NCI-H82 (cell line): ENCODE data around the gene CRAMP1.
A peak's percentile ranks its signal among the peaks of the same experiment; 100 is the strongest.

ENCODE experiments used
- DNase-seq: peaks from one replicate; lab custom pipeline; 2025; lab: John Stamatoyannopoulos, UW

CRAMP1 gene

DNA sequence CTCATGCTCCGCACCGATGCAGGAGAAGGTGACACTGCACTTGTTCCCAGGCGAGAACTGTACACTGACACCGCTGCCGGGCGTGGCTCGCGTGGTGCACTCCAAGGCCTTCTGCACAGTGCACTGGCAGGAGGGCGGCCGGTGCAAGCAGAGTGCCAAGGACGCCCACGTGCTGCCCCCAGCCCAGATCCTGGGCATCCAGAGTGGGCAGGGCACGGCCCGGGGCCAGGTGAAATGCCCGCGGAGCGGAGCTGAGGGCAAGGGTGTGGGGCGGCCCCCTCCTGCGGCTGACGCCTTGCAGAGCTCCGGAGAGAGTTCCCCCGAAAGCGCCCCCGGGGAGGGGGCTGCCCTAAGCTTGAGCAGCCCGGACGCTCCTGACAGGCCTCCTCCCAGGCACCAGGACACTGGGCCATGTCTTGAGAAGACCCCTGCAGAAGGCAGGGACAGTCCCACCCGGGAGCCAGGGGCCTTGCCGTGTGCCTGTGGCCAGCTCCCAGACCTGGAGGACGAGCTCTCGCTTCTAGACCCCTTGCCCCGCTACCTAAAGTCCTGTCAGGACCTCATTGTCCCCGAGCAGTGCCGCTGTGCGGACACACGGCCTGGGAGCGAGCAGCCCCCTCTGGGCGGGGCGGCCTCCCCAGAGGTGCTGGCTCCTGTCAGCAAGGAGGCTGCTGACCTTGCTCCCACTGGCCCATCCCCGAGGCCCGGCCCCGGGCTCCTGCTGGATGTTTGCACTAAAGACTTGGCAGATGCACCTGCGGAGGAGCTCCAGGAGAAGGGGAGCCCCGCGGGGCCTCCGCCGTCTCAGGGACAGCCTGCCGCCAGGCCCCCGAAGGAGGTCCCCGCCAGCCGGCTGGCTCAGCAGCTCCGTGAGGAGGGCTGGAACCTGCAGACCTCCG, 44.0 kb downstream of the CRAMP1 start:
- no peak for DNase-seq

DNA sequence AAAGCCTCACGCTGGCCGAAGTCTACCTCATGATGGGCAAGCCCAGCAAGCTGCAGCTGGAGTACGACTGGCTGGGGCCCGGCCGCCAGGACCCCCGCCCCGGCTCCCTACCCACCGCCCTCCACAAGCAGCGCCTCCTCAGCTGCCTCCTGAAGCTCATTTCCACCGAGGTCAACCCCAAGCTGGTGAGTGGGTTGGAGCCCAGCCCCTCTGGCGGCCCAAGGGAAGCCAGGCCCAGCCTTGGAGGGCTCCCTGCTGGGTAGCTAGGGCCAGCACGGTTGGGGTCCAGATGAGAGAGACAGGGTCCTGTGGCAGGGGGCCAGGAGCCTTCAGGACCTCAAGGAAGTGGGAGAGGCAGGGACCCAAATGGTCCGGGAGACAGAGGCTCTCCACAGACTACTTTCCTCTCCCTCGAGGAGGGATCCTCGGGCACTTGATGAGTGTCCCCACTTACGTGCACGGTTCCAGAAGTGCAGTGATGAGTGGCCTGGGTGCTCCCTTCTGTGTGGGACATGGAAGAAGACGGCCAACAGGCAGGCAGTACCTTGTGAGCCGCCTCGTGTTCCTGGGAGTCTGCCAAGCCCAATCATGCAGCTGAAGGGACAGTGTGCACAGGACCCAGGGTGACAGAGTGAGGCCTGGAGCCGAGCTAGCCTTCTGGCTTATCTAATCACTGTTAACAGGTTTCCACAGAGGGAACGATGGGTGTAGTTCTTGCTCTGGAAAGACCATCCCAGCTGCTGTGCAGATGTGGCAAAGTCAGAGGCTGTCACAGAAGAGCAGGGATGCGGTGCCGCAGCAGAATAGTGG, 44.9 kb downstream of the CRAMP1 start:
- no peak for DNase-seq

DNA sequence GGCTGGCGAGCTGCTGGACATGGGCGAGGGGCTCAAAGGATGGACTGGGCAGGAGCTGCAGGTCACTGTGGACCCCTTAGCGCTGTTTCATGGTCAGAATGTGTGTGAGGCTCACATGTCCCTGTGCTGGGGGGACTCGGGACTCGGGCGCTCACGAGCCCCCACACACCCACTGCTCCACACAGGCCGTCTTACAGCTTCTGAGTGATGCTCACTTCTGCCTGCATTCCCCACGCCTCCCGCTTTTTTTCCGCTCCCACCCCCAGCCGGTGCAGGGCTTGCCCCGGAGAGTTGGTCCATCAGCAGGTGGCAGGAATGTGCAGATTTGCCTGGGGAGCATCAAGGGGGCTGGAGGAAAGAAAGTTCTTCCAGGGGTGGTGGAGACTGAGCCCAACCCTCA, 45.7 kb downstream of the CRAMP1 start:
- DNase-seq: no peak

DNA sequence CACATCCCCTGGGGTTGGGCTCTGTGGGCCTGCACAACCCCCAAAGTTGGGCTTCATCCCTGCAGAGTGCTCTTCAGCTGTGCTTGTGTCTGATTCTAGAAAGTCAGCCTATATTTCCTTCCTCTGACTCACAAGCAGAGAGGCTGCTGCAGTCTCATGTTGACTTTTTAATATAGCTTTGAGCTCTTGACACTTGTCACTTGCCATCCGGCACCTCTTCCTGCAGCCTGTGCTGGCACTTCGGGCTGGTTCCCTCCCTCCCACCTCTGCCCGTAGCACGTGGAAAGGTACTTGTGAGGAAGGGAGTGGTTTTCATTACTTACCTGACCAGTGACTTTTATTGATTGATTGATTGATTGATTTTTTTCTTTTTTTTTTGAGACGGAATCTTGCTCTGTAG, 46.9 kb downstream of the CRAMP1 start:
- no peak for DNase-seq

DNA sequence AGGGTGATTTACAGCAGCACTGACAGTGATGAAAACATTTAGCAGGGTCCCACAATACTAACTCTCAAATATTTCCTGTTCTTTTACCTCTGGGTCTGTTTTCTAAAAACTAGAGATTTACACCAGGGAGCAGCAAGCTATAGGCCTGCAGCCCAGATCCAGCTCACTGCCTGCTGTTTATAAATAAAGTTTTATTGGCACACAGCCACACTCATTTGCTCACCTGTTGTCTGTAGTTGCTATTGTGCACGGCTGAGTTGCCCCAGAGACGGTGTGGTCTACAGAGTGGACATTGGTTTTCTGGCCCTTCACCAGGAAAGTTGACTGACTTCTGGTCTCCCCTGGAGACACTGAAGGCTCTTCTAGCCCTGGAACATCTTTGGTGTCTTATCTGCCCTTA, 49.7 kb downstream of the CRAMP1 start:
- no peak for DNase-seq

DNA sequence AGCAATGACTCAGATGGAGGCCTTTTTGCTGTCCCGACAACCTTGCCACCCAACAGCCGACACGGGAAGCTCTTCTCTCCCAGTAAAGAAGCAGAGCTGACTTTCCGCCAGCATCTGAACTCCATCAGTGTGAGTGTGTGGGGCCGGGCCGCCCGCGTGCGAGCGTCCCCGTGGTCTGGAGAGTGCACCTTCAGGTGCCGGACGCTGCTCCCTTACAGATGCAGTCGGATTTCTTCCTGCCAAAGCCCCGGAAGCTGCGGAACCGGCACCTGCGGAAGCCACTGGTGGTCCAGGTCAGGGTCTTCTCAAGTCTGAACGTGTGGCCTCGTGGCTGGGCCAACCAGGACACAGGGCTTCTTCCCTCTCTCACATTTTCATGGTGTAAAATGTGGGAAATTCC, 50.4 kb downstream of the CRAMP1 start:
- DNase-seq: no peak

DNA sequence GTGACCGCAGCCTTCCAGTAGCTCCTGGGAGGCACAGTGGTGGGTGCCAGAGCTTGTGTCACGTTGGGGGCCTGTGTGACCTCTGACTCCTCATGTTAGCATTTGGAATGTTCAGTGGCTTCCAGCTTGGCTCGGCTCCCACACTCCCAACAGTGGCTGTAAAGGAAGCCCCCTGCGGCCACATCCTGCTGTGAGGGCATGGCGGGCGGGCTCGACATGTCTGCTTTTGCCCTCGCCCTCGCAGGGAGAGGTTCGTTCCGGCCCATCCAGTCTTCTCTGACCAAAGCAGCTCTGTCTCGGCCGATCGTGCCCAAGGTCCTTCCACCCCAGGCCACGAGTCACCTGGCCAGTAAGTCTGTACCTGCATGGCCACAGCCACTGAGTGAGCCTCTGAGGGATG, 53.7 kb downstream of the CRAMP1 start:
- no peak for DNase-seq

DNA sequence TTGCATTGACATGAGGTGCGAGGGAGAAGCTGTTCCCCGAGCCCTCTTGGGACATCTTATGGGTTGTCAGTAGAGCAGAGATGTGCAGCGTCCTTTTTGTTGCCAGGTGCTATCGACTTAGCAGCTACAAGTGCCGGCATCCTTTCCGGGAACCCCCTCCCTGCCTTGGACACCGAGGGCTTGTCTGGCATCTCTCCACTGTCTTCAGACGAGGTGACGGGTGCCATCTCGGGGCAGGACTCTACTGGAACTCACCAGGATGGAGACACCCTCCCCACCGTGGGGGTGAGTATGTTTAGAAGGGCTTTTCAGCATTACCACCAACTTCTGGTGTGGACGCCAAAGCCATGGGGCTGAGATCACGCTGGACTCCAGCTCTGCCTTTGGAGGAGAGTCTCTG, 54.2 kb downstream of the CRAMP1 start:
- no peak for DNase-seq

DNA sequence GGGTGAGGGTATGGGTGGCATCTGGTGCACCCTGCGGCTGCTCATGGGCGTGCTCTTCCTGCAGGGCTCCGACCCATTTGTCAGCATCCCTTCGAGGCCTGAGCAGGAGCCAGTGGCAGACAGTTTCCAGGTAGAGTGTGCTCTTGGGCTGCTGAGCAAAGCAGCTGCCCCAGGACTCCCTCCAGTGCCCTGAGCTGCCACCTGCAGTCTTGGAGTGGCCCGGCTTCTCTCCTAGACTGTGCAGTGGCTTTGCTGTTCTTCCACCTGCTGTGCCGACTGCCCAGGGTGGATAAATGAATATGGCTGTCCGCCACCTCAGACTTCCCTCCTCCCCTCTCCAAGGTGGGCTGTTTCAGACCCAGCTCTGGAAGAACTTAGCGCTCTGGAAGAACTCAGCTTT, 55.1 kb downstream of the CRAMP1 start:
- no peak for DNase-seq

DNA sequence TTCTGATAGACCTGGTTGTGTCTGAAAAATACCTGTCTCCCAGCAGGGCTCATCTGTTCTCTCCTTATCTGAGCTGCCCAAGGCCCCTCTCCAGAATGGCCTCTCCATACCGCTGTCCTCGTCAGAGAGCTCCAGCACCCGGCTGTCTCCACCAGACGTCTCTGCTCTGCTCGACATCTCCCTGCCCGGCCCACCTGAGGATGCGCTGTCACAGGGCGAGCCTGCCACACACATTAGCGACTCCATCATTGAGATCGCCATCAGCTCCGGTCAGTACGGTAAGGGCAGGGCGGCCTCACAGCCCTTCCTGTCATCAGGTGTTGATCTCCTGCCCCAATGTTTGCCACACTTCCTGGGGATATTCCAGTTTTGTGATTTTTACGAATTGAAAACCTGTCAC, 55.8 kb downstream of the CRAMP1 start:
- DNase-seq: no peak

DNA sequence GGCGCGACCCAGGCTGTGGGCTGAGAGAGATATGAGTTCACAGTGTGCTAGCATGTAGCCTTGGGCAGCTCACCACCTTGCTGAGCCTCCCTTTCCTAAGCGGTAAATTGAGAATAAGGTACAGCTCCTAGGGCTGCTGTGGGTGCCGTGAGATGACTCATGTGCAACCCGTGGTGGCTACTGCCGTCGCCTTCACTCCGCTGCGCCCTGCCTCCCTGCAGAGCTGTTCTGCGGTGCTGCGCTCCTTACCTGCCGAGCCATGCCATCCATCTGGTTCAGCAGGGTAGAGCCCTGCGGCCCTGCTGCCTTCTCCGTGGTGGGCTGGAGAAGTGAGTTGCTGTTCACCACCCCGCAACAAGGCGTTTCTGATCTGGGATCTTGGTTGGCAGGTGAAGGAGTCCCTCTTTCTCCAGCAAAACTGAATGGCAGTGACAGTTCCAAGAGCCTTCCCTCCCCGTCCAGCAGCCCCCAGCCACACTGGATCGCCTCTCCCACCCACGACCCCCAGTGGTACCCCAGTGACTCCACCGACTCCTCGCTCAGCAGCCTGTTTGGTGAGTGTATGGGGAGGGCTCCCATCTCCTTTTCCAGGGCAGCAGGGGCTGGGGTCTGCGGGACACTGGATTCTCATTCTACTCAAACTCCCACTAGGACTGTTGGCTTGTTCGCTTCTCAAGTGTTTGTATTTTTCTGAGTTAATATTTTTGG, 56.6 kb downstream of the CRAMP1 start:
- no peak for DNase-seq

DNA sequence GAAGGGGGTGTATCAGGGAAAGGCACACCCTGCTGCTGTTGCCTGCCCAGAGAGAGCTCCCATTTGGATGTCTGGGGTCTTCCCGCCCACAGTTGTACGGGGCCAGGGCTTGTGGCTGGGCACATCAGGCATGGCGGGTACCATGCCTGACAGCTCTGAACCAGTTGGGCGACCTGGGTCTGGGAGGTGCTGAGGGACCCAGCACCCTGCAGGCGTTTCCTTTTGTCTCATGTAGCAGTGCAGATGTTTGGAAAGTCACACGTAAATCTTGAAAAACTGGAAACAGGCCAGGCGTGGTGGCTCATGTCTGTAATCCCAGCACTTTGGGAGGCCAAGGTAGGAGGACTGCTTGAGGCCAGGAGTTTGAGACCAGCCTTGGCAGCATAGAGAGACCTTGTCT, 57.5 kb downstream of the CRAMP1 start:
- DNase-seq: no peak

DNA sequence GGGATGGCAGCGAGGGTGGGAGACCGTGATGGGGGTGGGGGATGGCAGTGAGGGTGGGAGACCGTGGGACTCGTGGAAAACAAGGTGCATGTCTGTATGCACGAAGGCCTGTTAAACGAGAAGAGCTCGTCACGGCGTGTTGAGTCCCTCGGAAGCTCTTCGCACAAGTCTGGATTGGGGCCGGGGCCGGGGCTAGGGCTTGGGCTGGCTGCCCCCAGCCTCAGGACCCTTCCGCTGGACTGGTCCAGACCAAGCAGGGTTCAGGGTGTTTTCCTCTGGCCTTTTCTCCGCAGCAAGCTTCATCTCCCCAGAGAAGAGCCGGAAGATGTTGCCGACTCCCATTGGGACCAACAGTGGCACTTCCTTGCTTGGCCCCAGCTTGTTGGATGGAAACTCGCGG, 58.2 kb downstream of the CRAMP1 start:
- DNase-seq: no peak

DNA sequence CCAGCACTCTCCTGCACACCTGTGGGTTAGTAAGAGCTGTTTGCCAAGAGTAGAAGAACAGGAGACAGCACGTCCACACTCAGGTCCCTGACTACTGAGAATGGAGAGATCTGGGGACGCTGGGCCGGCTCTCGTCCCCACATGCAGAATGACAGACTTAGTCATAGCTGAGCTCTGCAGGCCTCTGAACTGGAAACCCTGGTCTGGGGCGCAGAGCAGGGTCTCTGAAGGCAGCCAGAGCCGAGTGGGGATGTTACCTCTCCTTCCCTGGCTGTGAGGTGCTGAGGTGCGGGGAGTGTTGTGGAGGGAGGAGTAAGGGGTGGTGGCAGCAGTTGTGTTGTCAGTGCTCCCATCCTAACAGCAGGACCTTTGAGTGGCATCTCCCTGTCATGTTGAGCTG, 58.7 kb downstream of the CRAMP1 start:
- no peak for DNase-seq

DNA sequence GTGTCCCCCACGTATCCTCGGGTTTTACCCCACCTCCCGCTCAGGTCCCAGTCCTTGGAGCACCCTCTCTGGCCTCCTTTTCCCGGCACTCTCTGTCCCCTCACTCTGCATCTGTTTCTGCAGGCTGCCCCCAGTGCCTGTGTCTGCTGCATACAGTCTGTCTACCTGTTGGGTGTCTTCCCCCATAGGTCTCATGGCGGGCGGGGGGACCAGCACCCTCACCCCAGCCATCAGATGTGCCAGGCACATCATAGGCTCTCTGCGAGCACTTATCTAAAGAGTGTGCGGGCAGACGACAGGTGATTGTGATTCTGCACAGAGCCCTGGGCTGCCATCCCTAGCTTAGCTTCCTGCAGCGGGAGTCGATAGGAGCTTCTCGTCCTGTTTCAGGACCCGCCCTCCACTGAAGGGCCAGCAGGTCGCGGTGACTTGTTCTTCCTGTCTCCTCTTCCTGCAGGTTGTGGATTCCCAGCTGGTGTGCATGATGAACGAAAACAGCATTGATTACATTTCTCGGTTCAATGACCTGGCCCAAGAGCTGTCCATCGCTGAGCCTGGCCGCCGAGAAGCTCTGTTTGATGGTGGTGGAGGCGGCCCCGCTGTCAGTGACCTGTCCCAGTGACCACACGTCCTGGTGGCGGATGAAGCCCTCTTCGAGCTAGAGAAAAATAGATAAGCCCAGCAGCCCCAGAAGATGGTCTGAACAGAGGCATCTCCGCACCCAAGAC, 61.4 kb downstream of the CRAMP1 start:
- DNase-seq: no peak

DNA sequence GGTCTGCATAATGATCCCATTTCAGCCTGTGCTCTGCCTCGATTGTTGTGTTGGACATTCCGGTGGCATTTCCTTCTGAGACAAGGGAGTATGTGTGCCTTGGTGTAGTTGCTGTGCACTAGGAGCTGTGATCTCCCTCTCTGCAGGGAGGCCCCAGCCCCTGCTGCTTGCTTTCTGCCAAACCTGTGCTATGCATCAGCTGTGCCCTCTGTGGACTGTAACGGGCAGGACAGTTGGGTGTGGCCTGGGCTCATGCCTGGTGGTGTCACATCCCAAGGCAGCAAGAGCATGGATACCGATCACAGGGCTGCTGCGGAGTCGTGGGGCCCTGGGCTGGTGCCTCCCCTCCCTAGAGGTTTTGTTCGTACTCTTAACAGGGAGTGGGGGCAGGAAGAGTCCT, 62.1 kb downstream of the CRAMP1 start:
- no peak for DNase-seq

DNA sequence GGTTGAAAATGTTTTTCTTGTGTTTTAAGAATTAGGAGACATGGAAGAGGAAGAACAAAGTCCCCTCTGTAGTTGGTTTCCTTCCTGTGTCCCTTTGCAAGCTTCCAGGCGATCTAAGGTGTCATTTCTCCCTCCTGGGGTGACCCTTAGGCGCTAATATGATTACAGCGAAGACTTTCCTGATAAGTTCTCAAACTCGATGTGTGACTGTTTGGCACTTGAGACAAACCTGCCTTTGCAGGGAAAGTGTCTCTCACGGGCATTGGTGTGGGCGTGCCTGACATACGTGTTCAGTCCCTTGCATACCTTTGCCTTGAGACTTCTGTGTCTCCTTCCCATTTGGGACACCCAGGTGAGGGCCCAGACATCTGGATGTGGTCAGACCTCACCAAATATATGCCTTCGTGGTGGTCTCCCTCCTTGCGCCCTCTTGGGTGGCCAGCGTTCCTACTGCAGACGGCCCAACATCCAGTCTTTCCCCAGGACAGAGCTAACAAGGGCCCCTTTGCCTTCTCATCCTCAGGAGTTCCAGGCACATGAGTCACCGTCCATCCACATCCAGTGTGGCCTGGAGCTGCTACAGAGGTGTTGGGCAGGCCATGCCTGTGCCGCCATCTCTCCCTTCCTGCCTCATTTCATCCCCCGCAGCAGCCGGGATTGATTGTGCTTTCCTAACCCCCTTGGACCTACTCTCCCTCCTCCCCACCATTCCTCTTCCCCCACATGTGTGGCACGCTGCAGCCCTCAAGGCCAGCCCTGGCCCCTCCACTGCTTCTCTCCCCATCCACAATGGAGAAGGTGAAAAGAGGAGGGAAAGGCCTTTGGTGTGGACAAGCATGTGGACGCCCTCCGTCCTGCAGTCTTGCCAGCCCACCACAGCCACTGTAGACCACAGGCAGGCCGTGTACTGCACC, 62.8 kb downstream of the CRAMP1 start:
- DNase-seq: no peak

DNA sequence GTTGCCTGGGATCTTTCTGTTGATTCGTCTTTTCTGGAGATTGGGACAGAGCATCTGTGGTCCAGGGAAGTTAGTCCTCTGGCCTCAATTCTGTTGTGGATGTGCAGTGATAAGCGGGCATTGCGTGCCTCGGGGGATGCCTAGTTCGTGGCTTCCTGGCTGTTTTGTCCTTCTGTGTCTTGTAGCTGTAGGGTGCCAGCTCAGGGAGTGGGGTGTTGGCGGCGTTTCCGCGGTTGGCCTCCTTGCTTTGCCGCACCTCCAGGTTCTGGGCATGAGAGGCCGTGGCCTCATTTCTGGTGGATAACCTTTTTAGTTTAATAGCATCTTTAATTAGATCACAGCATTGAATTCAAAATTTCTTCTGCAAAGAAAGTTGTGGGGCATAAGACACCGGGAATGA, 64.5 kb downstream of the CRAMP1 start:
- no peak for DNase-seq

DNA sequence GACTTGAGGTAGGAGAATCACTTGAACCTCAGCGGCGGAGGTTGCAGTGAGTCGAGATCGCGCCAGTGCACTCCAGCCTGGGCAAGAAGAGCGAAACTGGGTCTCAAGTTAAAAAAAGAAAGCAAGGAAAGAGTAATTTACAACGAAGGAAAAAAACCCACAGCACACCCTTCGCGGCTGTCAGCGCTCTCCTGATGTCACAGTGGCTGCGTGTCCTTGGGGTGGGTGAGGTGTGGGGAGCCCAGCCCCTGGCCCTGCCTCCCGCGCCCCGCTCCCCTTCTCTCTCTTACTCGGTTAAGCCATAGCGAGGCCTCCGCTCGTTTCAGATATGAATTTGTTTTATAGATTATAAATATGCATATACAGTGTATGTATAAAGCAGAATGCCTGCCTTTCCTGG, 65.2 kb downstream of the CRAMP1 start:
- DNase-seq: no peak

DNA sequence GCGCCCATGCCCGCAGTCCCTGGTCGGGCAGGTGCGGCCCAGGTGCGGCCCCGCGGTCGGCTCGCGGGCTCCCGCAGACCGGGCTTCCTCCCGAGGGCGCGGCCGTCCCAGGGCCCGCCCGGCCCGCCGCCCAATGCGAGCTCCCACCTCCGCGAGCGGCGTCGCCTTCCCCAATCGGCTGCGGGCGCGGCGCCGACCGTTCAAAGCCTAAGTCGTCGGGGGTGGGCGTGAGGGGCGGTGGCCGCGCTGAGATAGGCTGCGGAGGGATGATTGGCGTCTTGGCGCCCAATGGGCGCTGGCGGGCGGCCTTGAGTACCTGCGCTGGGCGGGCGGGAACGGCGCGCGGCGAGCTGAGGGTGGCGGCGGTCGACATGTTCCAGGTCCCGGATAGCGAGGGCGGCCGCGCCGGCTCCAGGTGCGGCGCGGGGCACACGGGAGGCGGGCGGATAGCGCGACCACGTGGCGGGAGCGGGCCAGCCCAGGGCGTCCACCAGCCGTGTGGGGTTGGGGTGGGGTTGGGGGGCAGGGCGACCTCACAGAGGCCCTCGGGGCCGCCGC, 65.9 kb downstream of the CRAMP1 start, which contains the start of gene JPT2:
Gene JPT2 (plus strand): TSS at position 338 of the 558 bp plus-strand sequence. CDS start 34 bp downstream, at position 372.
- DNase-seq: peak; percentile 98
